Aorta (tissue), 5 donors: ENCODE results near the gene CD248. TPM values are rescaled to one million over a fixed set of nuclear protein-coding genes. Genes with fewer than 3 reads are reported as not detected.

Source experiments
- ATAC-seq: fragments of 200-7000 bp; cut with Tn5 transposase; one replicate; pipeline ENCODE4 v1.9.1; 2022; ENCODE audit warnings: moderate library complexity; ENCODE audit not compliant: low FRiP score
- DNase-seq, 2 donors: peaks; one replicate each; pipeline ENCODE4 v3.0.0-alpha.2; 2020
- H3K27ac ChIP-seq, 2 donors: one replicate each; pipeline ENCODE4 v1.5.1; 2013; ENCODE audit warnings: low read length in 2 of 2, mild to moderate bottlenecking in 2 of 2, moderate library complexity in 2 of 2, control low read depth in 1 of 2, inconsistent platforms in 1 of 2, low read depth in 1 of 2
- H3K27me3 ChIP-seq, 2 donors: one replicate each; pipeline ENCODE4 v1.6.1; 2013; ENCODE audit warnings: control low read depth in 1 of 2, low read length in 1 of 2, mild to moderate bottlenecking in 1 of 2, moderate library complexity in 1 of 2; ENCODE audit not compliant: insufficient read depth in 2 of 2, control insufficient read depth in 1 of 2
- H3K36me3 ChIP-seq, 2 donors: one replicate each; pipeline ENCODE4 v1.6.1; 2013; ENCODE audit warnings: control low read depth in 1 of 2, low read length in 1 of 2, mild to moderate bottlenecking in 1 of 2; ENCODE audit not compliant: insufficient read depth in 2 of 2, control insufficient read depth in 1 of 2
- H3K4me1 ChIP-seq, 2 donors: one replicate each; pipeline ENCODE4 v1.6.1; 2013; ENCODE audit warnings: low read length in 2 of 2, control low read depth in 1 of 2, mild to moderate bottlenecking in 1 of 2, moderate library complexity in 1 of 2; ENCODE audit not compliant: insufficient read depth in 2 of 2, control insufficient read depth in 1 of 2
- H3K4me3 ChIP-seq, 2 donors: one replicate each; pipeline ENCODE4 v1.5.1; 2013; ENCODE audit warnings: low read length in 2 of 2, control low read depth in 1 of 2, mild to moderate bottlenecking in 1 of 2
- H3K9me3 ChIP-seq: one replicate; pipeline ENCODE4 v1.6.1; 2013; ENCODE audit warnings: mild to moderate bottlenecking, low read length; ENCODE audit not compliant: control insufficient read depth
- WGBS, 2 donors: extraction: QIAGEN DNeasy Blood & Tissue Kit; methylation state at CpG; one replicate each; pipeline ENCODE4 v1.1.7; 2013; 5-methylcytosine and 5-hydroxymethylcytosine counted together
- intact Hi-C, 2 donors: fragments of 100-400 bp; cut with DNase I; formaldehyde crosslinking; loops; one replicate each; pipeline versions ENCODE4 v1.14.2 to v1.15.0; 2022
- polyA plus RNA-seq, 2 donors: library from polyadenylated mRNA; stranded (reverse); fragments of 200-250 nt; gene quantifications; one replicate each; pipeline ENCODE4 v1.2.3, GENCODE V29; 2013
- total RNA-seq, 2 donors: library from RNA; stranded (reverse); fragmentation: NEBNext Ultra II Directional; extraction: Animal tissue kit (Norgen Biotek cat#: 25700); gene quantifications; one replicate each; pipeline ENCODE4 v1.2.1, GENCODE V29; 2021
- donor health status: healthy with polysubstance abuse.
- donor health status: Bipolar disorder and iron deficiency.
- donor health status: DM: no; HTN: no; CAD: no.
- donor health status: DM: no; HTN: no; CAD: no.
- donor health status: DM: yes; HTN: yes; CAD: no.

Gene CD248
- total and polyA plus RNA-seq, 4 donors, result 3.1 to 118 (median 22.9) TPM

DNA sequence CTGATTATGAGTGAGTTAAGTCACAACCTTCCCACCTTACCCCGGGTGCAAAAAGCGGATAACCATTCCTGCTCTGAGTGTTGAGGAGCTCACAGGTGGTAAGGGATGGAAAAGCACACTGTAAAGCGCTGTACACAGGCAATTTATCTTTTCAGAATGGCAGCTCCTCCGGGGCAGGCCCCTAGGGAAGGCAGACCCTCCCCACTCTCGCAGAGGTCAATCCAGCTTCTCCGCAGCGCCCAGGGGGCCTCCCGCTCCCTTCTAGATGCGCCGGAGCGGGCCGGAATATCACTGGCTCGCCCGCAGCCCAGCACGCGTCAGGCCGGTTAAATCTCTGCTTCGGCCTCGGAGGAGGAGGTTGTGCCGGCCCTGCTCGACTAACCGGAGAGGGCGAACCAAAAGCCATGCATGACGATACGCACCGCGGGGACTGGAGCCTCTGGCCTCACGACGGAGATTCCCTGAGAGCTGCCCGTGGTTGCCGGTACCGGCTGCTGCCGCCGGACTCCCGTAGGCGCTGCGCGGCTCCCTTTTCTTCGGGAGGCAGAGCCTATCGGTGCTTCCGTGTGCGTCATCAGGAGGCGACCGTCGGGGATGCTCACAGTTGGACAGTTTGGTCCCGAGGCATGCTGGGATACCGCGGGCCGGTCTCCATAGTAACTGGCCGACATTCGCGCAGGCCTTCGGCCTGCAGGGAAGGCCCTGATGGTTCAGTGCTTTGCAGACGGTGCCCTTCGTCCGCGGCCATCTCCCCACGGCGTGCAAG lies 27.9 kb upstream of the CD248 start, which contains the start of gene BRMS1:
TSS of gene BRMS1 (minus strand) at position 555 of the 766 bp plus-strand sequence. CDS start 2,870 bp downstream, outside the sequence.
- DNase-seq, result peak; percentile 99 to 100
- H3K9me3 ChIP-seq, result no peaks in the 10 kb centered on the region
- no peaks in the 10 kb centered on the region for H3K27me3 ChIP-seq
- peak; percentile 95 for ATAC-seq
- intact Hi-C loops, result no loop called here
- H3K36me3 ChIP-seq, result peaks cover 0 to 6% of the 10 kb centered on the region in 2 donors
- peak within 1 kb of the TSS in 1 of 2 donors; percentile 62 for H3K27ac ChIP-seq
- peak within 1 kb of the TSS; percentile 48 to 88 for H3K4me3 ChIP-seq
- 1% methylated on average over 59 of the region's 59 CpGs for WGBS, 2 donors
- H3K4me1 ChIP-seq, result no peaks in the 10 kb centered on the region

DNA sequence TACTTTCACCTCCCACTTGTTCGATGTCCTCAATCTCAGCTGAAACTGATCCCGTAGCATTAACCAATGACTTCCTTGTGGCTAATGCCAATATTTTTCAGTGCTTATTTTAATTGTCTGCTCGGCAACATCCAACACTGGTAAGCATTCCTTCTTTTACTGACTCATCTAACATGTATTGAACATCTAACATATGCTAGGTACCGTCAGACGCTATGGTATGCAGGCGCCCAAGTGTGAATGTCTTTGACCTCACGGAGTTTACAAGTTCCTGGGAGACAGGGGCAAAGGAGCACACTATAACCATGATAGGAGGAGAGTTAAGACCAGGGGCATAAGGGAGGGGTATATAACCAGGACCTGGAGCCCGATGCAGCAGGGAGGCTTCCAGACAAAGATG lies 26.3 kb upstream of the CD248 start:
- no peak overlapping the region for H3K4me3 ChIP-seq
- no peaks in the 10 kb centered on the region for H3K4me1 ChIP-seq
- peak in 1 of 2 donors; percentile 10 for DNase-seq
- intact Hi-C loops, result no loop called here
- no peaks in the 10 kb centered on the region for H3K9me3 ChIP-seq
- ATAC-seq, result no peak
- H3K27me3 ChIP-seq, result no peaks in the 10 kb centered on the region
- peaks cover 0 to 8% of the 10 kb centered on the region in 2 donors for H3K36me3 ChIP-seq
- 90% methylated on average over 8 of the region's 8 CpGs for WGBS, 2 donors
- H3K27ac ChIP-seq, result no peak overlapping the region

DNA sequence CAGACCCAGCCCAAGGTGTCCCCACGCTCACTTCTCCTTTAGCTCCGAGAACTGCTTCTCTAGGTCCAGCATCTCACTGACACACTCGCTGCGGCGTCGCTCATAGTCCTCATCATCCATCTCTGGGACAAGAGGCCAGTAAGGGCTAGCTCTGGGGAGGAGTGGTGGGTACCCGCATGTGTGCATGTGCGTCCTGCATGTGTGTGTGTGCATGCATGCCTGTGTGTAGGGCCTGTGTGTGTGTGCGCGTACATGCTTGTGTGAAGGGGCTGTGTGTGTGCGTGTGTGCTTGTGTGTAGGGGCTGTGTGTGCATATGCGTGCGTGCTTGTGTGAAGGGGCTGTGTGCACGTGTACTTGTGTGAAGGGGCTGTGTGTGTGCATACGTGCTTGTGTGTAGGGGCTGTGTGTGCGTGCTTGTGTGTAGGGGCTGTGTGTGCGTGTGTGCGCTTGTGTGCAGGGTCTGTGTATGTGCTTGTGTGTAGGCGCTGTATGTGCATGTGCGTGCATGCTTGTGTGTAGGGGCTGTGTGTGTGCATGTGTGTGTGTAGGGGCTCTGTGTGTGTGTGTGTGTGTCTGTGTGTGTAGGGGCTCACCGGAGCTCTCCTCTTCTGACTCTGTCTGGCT lies 24.8 kb upstream of the CD248 start:
- WGBS, 2 donors, result 92 to 94% methylated on average over 21 of the region's 21 CpGs
- H3K36me3 ChIP-seq, result peaks cover 0 to 8% of the 10 kb centered on the region in 2 donors
- DNase-seq, result no peak

DNA sequence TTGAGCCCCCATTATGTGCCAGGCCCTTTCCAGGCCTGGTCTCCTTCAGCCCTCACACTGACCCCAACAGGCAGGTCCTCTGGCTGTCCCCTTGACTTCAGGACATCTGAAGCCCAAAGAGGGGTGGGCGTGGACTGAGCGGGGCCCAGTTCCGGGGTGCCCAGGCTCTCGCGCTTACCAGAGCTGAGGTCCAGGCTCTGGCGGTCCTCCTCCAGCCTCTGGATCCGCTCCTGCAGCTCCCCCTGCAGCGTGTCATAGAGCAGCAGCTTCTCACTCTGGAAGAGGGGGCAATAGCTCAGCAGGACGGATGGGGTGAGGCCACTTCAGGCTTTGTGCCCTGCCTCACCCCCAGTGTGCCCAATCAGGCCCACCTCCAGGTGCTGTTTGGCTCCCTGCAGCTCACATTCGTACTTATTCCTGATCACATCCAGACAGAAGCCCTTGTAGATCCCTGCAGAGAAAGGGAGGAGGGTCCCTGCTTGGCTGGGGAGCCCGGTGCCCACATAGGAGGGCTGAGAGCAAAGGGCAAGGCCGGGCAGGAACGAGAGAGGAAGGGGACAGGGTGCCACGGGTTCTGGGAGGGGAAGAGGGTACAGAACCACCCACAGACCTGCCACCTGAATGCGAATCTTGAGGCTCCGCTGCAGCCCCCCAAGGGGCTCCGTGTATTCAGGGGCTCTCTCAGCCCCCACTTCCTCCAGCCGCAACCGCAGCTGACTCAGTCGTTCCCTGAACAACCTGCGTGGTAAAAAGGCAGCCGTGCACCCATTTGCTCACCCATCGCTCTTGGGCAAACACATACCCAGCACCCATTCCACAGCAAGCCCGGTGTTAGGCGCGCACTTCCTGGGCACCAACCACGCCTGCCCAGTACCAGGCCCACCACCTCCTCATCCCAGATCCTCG lies 24.0 kb upstream of the CD248 start:
- ATAC-seq, result no peak
- Histone ChIP-seq H3K27ac (no peak overlapping the region), H3K4me1 (no peaks in the 10 kb centered on the region), H3K4me3 (no peak overlapping the region), H3K9me3 (no peaks in the 10 kb centered on the region), H3K36me3 (peaks cover 0 to 8% of the 10 kb centered on the region in 2 donors), H3K27me3 (no peaks in the 10 kb centered on the region)
- intact Hi-C loops, result no loop called here
- WGBS, 2 donors, result 92 to 93% methylated on average over 28 of the region's 28 CpGs
- DNase-seq, result peak; percentile 37 to 71

More for the DNA sequence above, 24.8 kb upstream of the CD248 start:
- H3K4me3 ChIP-seq, result no peak overlapping the region
- no peaks in the 10 kb centered on the region for H3K4me1 ChIP-seq
- ATAC-seq, result no peak
- no peak overlapping the region for H3K27ac ChIP-seq
- intact Hi-C loops, result no loop called here
- no peaks in the 10 kb centered on the region for H3K9me3 ChIP-seq
- no peaks in the 10 kb centered on the region for H3K27me3 ChIP-seq

- intact Hi-C loops, result no loop called here
- Histone ChIP-seq H3K36me3 (peaks cover 0 to 8% of the 10 kb centered on the region in 2 donors), H3K27me3 (no peaks in the 10 kb centered on the region), H3K9me3 (no peaks in the 10 kb centered on the region), H3K4me3 (no peak overlapping the region), H3K4me1 (no peaks in the 10 kb centered on the region), H3K27ac (no peak overlapping the region)
- ATAC-seq, result no peak
- peak in 1 of 2 donors; percentile 70 for DNase-seq
- WGBS, 2 donors, result 78 to 79% methylated on average over 14 of the region's 14 CpGs
Observed at GRCh38 chr11:66339686-66340483, 23.0 kb upstream of the CD248 start.

- 86 to 87% methylated on average over 6 of the region's 6 CpGs for WGBS, 2 donors
- intact Hi-C loops, result no loop called here
- peaks cover 0 to 8% of the 10 kb centered on the region in 2 donors for H3K36me3 ChIP-seq
Observed at GRCh38 chr11:66339162-66339675, 22.4 kb upstream of the CD248 start.

GRCh38 chr11:66338276-66339161 lies 21.7 kb upstream of the CD248 start:
- intact Hi-C loops, result no loop called here
- Histone ChIP-seq H3K27ac (no peak overlapping the region), H3K36me3 (peaks cover 0 to 8% of the 10 kb centered on the region in 2 donors), H3K9me3 (no peaks in the 10 kb centered on the region), H3K4me1 (no peaks in the 10 kb centered on the region), H3K27me3 (no peaks in the 10 kb centered on the region), H3K4me3 (no peak overlapping the region)
- 79 to 80% methylated on average over 17 of the region's 17 CpGs for WGBS, 2 donors
- no peak for ATAC-seq
- DNase-seq, result peak in 1 of 2 donors; percentile 69

More at GRCh38 chr11:66339162-66339675, 22.4 kb upstream of the CD248 start:
- no peaks in the 10 kb centered on the region for H3K27me3 ChIP-seq
- no peaks in the 10 kb centered on the region for H3K4me1 ChIP-seq
- H3K4me3 ChIP-seq, result no peak overlapping the region
- DNase-seq (peak in 1 of 2 donors; percentile 40), ATAC-seq (no peak)
- H3K27ac ChIP-seq, result no peak overlapping the region
- H3K9me3 ChIP-seq, result no peaks in the 10 kb centered on the region
